Mesenteric fat pad (tissue), 1 donor: Measurements from ENCODE around the gene CHRNA5. TPM values are rescaled to one million over a fixed set of nuclear protein-coding genes. Genes with fewer than 3 reads are reported as not detected.
"Not testable (repeated sequence)": the region's sequence is repeated elsewhere in the genome, so short reads cannot be mapped to it uniquely, and the experiment has no call there.

Experiments used
- DNase-seq: peaks from one replicate; pipeline ENCODE4 v3.0.0-alpha.2; 2020; ENCODE audit warnings: low spot score
- total RNA-seq: library from RNA; stranded (reverse); fragmentation: NEBNext Ultra II Directional; extraction: Animal tissue kit (Norgen Biotek cat#: 25700); gene quantifications from one replicate; pipeline ENCODE4 v1.2.1, GENCODE V29; 2021
- donor health status: DM: yes; HTN: yes; CAD: no.

CHRNA5 gene
- total RNA-seq, 1 donor from 2014 or later = 1.7 TPM

- DNase-seq = no peak
These were observed 843 bp downstream of the CHRNA5 start for GRCh38 chr15:78565951-78566774.

DNA sequence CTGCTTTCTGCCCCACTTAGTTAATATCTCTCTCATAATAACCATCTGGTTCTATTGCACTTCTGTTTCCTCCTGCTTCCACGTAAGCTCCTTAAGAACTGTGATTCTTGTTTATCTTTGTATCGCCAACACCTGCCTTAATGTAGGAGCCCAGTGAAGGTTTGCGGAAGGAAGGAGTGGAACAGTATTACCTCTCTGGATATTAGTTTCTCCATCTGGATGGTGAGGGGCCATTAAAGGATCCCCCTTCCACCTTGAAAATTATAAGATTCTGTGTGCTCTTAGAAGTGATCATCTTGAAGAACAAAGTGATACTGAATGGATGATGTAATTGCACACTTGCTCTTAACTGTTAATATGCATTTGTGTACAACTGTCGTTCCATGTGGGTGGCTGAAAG is 2.2 kb downstream of the CHRNA5 start:
- no peak for DNase-seq

GRCh38 chr15:78570710-78571109 is 5.4 kb downstream of the CHRNA5 start:
- no peak for DNase-seq

- no peak for DNase-seq
These were observed 6.1 kb downstream of the CHRNA5 start for GRCh38 chr15:78571382-78571781.

GRCh38 chr15:78573416-78573815 is 8.1 kb downstream of the CHRNA5 start:
- DNase-seq = no peak

- DNase-seq = no peak
These were observed 9.6 kb downstream of the CHRNA5 start for GRCh38 chr15:78574944-78575343.

GRCh38 chr15:78597583-78597982 is 32.3 kb downstream of the CHRNA5 start:
- DNase-seq = no peak

GRCh38 chr15:78598348-78598747 is 33.0 kb downstream of the CHRNA5 start:
- no peak for DNase-seq

GRCh38 chr15:78599189-78599588 is 33.9 kb downstream of the CHRNA5 start:
- peak; percentile 43 for DNase-seq

- DNase-seq = no peak
These were observed 38.1 kb downstream of the CHRNA5 start for GRCh38 chr15:78603467-78603866.

DNA sequence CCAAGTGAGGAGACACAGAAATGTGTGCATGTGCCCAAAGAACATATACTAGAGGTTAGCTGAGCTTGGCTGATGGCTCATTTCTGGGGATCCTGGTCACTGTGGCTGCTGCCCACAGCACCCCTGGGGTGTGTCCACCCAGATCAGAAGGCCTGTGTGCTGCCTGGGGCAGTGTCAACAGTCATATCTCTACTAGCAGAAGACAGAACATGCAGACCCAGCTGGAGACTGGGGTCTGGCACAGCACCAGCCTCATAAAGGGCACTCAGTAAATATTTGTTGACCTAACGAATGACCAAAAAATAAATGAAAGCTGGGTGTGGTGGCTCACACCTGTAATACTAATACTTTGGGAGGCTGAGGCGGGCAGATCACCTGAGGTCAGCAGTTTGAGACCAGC is 39.1 kb downstream of the CHRNA5 start:
- peak; percentile 53 for DNase-seq

DNA sequence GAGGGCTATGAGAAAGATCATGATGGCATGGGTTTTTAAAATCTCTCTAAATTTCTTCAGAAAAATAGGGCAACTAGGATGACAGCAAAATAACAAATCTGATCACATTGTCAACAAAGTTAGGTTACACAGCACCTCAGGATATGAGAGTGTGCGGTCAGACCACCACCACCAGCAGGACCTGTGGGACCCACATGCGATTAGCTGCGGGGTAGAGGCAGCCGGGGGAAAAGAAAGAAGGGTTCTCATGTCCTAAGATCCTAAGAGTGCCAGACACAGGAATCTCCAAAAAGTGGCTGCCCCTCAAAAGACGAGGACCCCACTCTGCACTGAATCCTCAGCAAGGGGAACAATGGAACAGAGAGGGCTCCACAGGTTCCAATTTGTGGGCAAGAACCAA is 39.9 kb downstream of the CHRNA5 start:
- peak; percentile 37 for DNase-seq

DNA sequence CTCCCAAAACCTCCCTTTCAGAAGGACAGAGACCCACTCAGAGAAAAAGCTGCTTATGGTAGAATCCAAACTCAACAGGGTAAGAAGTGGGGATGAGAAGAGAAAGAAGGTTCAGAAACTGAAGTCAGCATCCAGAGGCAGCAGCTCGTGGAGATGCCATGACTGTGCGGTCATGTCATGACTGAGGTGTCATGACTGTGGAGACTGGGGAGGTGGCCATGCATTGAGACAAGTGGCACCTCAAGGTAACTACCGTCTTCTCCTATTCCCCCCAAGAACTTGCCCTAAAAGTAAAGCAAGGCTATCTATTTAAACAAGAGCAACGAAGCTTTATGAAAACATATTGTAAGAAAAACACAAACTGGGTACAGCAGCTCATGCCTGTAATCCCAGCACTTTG is 40.4 kb downstream of the CHRNA5 start:
- no peak for DNase-seq

DNA sequence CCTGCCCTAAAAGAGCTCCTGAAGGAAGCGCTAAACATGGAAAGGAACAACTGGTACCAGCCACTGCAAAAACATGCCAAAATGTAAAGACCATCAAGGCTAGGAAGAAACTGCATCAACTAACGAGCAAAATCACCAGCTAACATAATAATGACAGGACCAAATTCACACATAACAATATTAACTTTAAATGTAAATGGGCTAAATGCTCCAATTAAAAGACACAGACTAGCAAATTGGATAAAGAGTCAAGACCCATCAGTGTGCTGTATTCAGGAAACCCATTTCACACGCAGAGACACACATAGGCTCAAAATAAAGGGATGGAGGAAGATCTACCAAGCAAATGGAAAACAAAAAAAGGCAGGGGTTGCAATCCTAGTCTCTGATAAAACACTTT is 44.2 kb downstream of the CHRNA5 start:
- not testable (repeated sequence) for DNase-seq

GRCh38 chr15:78614021-78614420 is 48.7 kb downstream of the CHRNA5 start:
- DNase-seq = no peak

- DNase-seq = peak; percentile 74
These were observed 49.9 kb downstream of the CHRNA5 start for GRCh38 chr15:78615151-78615589.

GRCh38 chr15:78616506-78616905 is 51.2 kb downstream of the CHRNA5 start:
- DNase-seq = peak; percentile 43

DNA sequence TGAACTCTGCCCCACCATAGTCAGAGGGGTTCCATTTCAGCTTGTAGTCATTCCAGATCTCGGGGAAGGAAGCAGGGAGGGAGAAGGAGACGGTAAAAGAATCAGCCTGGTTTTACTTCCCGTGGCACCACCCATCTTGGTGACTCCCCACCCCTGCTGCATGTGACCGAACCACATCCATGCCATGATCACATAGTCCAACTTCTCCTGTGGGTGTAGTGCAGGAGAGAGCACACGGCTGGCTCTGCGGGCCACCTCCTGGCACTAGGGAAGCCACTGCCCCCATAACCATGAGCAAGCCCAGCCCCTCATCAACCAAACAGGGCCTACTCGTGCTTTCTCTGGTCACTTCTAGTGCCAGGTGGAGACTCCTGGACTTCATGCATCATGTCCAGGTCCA is 51.8 kb downstream of the CHRNA5 start:
- peak; percentile 77 for DNase-seq

DNA sequence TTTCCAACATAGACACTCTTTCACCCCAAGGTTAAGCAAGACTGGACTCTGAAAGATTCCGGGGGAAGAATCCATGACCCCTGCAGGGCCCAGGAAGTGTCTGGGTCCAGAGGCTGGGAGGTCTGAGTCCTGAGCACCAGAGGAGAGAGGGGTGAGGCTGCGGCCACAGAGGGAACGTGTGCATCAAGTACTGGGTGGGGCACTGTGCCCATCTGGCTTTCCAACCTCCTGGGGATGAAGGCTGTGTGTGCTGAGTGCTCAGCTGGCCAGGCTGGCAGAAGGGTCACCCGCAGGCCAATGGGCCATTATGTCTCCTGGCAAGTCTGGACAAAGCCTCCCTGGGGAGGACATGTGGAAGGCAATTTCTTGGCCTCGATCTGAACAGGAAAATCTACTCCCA is 52.2 kb downstream of the CHRNA5 start:
- DNase-seq = peak; percentile 62

DNA sequence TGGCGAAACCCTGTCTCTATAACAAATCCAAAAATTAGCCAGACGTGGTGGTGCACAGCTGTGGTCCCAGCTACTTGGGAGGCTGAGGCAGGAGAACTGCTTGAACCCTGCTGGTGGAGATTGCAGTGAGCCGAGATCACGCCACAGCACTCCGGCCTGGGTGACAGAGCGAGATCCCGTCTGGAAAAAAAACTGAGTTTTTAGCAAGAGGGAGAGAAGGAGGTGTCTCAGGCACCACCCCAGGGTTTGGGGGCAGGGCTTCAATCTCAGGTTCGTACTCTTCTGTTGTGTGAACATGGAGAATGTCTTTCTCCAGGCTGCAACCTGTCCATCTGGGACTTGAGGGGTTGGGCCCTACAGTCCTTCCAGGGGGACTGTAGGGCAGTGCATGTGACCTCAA is 52.7 kb downstream of the CHRNA5 start:
- peak; percentile 67 for DNase-seq

- DNase-seq = peak; percentile 90
These were observed 53.2 kb downstream of the CHRNA5 start for GRCh38 chr15:78618490-78618934.

DNA sequence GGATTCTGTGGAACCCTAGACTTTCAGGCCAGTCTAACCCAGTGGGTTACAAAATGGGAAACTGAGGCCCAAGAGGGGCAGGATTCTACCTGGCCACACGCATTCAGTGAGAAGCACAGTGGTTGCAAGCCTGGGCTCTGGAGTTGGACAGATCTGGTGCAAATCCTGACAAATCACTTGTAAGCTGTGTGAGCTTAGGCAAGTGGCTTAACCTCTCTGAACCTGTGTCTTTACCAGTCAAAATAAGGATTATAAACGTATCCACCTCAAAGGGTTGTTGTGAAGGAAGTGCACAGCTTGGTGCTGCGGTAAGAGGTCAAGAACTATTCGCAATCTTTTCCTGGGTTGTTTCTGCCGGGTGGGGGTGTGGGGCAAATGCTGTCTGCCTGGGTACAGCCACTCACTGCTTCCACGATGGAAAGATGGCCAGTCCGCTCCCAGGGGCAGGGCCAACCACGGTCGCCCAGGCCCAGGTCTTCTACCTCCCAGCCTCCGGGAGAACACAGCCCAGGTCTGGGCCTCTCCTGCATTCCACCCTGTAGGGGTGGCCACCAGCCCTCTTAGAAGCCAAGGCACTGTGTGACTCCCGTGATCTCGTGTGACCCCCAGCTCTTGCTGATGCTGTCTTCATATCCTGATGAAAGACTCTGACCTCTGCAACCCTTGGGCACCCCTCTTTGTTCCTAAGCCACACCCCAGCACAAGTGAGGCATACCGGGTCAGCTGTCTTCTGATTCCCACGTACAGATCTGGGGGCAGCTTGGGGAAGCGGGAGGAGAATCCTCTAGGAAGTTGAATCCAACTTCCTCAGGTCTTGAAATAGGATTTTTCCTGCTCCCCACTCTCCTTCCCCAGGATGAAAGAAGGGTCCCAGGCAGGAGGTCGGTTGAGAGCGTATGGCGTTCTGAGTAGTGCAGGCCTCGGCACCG is 54.0 kb downstream of the CHRNA5 start:
- DNase-seq = peak; percentile 75
